Left lung (tissue), 10 donors: ENCODE measurements around the gene SLC9A1. TPM values are rescaled to one million over a fixed set of nuclear protein-coding genes. Genes with fewer than 3 reads are reported as not detected.

Experiments
- ATAC-seq: fragments of 200-7000 bp; cut with Tn5 transposase; one replicate; pipeline ENCODE4 v1.9.1; 2020; ENCODE audit warnings: moderate library complexity
- DNase-seq, 4 donors: peaks; one replicate each; pipeline ENCODE4 v3.0.0-alpha.2; 2013 to 2020
- H3K27ac ChIP-seq, 2 donors: fragments of 200-600 bp; sonication (generic) in 1 of 2; one replicate each; pipeline versions ENCODE4 v1.5.0 to v1.8.0; 2020 to 2021
- H3K27me3 ChIP-seq, 2 donors: fragments of 200-600 bp; sonication (generic) in 1 of 2; one replicate each; pipeline versions ENCODE4 v1.5.0 to v1.8.0; 2020 to 2021
- H3K36me3 ChIP-seq, 2 donors: fragments of 200-600 bp; sonication (generic) in 1 of 2; one replicate each; pipeline versions ENCODE4 v1.5.0 to v1.8.0; 2020 to 2021
- H3K4me1 ChIP-seq, 2 donors: fragments of 200-600 bp; one replicate each; pipeline ENCODE4 v1.8.0; 2021
- H3K4me3 ChIP-seq, 2 donors: fragments of 200-600 bp; sonication (generic) in 1 of 2; one replicate each; pipeline versions ENCODE4 v1.5.0 to v1.8.0; 2020 to 2021; ENCODE audit warnings: mild to moderate bottlenecking in 1 of 2
- H3K9me3 ChIP-seq, 2 donors: fragments of 200-600 bp; sonication (generic) in 1 of 2; one replicate each; pipeline versions ENCODE4 v1.5.0 to v1.8.0; 2020 to 2021
- CTCF ChIP-seq, 2 donors: fragments of 200-600 bp; sonication (generic) in 1 of 2; IDR thresholded peaks; one replicate each; pipeline versions ENCODE4 v1.5.0 to v1.8.0; 2021; ENCODE audit warnings: antibody characterized with exemption in 2 of 2
- intact Hi-C, 2 donors: fragments of 100-400 bp; cut with DNase I; formaldehyde crosslinking; loops; one replicate each; pipeline versions ENCODE4 v1.11.2 to v1.14.2; 2022
- polyA plus RNA-seq, 6 donors: library from polyadenylated mRNA; unstranded; fragments of 120-200 nt; gene quantifications; one replicate each; pipeline ENCODE4 v1.2.1, GENCODE V29; 2013; ENCODE audit not compliant: insufficient read length in 6 of 6
- total RNA-seq, 2 donors: library from RNA; stranded (reverse); fragmentation: NEBNext Ultra II Directional; extraction: Animal tissue kit (Norgen Biotek cat#: 25700); gene quantifications; one replicate each; pipeline ENCODE4 v1.2.1, GENCODE V29; 2021
- donor health status: DM: no; HTN: yes; CAD: no.
- donor health status: DM: no; HTN: no; CAD: no.

Gene SLC9A1
- total and polyA plus RNA-seq, 8 donors, result 16.0 to 63.8 (median 20.4) TPM

GRCh38 chr1:27120854-27121253 is 34.1 kb downstream of the SLC9A1 start:
- Histone ChIP-seq H3K4me1 (peaks cover 50 to 89% of the 10 kb centered on the region in 2 donors), H3K4me3 (no peak overlapping the region), H3K27ac (peak overlapping the region in 1 of 2 donors; percentile 81), H3K27me3 (no peaks in the 10 kb centered on the region), H3K9me3 (no peaks in the 10 kb centered on the region), H3K36me3 (no peaks in the 10 kb centered on the region)
- intact Hi-C loops, result no loop called here
- no peak for DNase-seq
- ATAC-seq, result no peak
- TF ChIP-seq CTCF (IDR thresholded peaks at IDR 0.05), result no peak

GRCh38 chr1:27118440-27118689 is 36.6 kb downstream of the SLC9A1 start:
- Histone ChIP-seq H3K27me3 (no peaks in the 10 kb centered on the region), H3K4me1 (peaks cover 62 to 98% of the 10 kb centered on the region in 2 donors), H3K27ac (peak overlapping the region; percentile 69 to 84), H3K9me3 (no peaks in the 10 kb centered on the region), H3K36me3 (peaks cover 0 to 6% of the 10 kb centered on the region in 2 donors), H3K4me3 (no peak overlapping the region)
- no peak for TF ChIP-seq CTCF (IDR thresholded peaks at IDR 0.05)
- DNase-seq (no peak), ATAC-seq (no peak)
- intact Hi-C loops, result no loop called here

GRCh38 chr1:27117733-27118439 is 37.0 kb downstream of the SLC9A1 start:
- TF ChIP-seq CTCF (IDR thresholded peaks at IDR 0.05), result no peak
- Histone ChIP-seq H3K36me3 (peaks cover 0 to 7% of the 10 kb centered on the region in 2 donors), H3K27ac (peak overlapping the region; percentile 69 to 84), H3K9me3 (no peaks in the 10 kb centered on the region), H3K4me1 (peaks cover 58 to 98% of the 10 kb centered on the region in 2 donors), H3K27me3 (no peaks in the 10 kb centered on the region), H3K4me3 (no peak overlapping the region)
- DNase-seq, result no peak
- intact Hi-C loops, result no loop called here
- peak; percentile 3 for ATAC-seq

GRCh38 chr1:27116697-27117096 is 38.2 kb downstream of the SLC9A1 start:
- H3K4me1 ChIP-seq, result peaks cover 62 to 98% of the 10 kb centered on the region in 2 donors
- H3K27me3 ChIP-seq, result no peaks in the 10 kb centered on the region
- no peak overlapping the region for H3K4me3 ChIP-seq
- intact Hi-C loops, result no loop called here
- ATAC-seq, result no peak
- no peak for TF ChIP-seq CTCF (IDR thresholded peaks at IDR 0.05)
- no peaks in the 10 kb centered on the region for H3K9me3 ChIP-seq
- peak overlapping the region in 1 of 2 donors; percentile 84 for H3K27ac ChIP-seq
- peaks cover 0 to 7% of the 10 kb centered on the region in 2 donors for H3K36me3 ChIP-seq
- DNase-seq, result no peak

- ATAC-seq (no peak), DNase-seq (no peak)
- Histone ChIP-seq H3K4me1 (peaks cover 66 to 98% of the 10 kb centered on the region in 2 donors), H3K9me3 (no peaks in the 10 kb centered on the region), H3K27ac (peak overlapping the region; percentile 67 to 84), H3K4me3 (no peak overlapping the region), H3K27me3 (no peaks in the 10 kb centered on the region), H3K36me3 (peaks cover 0 to 7% of the 10 kb centered on the region in 2 donors)
- no peak for TF ChIP-seq CTCF (IDR thresholded peaks at IDR 0.05)
- intact Hi-C loops, result no loop called here
Observed at GRCh38 chr1:27116232-27116631, 38.7 kb downstream of the SLC9A1 start.
